ENCODE data around the gene GOLGA3.
"Not testable (repeated sequence)": the region's sequence is repeated elsewhere in the genome, so short reads cannot be mapped to it uniquely, and the experiment has no call there.

Gene GOLGA3

DNA sequence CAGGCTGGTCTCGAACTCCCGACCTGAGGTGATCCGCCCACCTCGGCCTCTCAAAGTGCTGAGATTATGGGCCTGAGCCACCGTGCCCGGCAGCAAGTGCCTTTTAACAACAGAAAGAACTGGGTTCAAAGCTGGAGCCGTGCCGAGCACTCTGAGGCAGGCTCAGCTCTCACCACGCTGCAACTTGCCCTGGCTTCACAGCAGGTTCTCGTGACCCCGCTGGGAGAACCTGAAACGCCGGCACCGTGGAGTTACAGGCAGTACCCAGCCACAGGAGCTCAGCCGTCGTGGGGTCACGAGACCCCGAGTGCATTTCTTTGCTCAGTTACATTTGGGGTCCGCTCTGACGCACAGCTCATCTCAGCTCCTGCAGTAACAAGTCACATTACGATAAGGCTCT, 14.4 kb downstream of the GOLGA3 start:
- Histone ChIP-seq H3K9me3 (ENCODE audit: low read length) (peaks cover 9% of the 10 kb centered on the region), H2AFZ (ENCODE audit: low read depth, low read length) (no peak overlapping the region), H3K4me3 (ENCODE audit: low read length) (no peak overlapping the region), H3K4me1 (ENCODE audit: insufficient read depth, low read length) (no peaks in the 10 kb centered on the region), H3K36me3 (ENCODE audit: insufficient read depth, low read length) (peaks cover 73% of the 10 kb centered on the region), H3K27me3 (ENCODE audit: insufficient read depth, low read length) (no peaks in the 10 kb centered on the region)

DNA sequence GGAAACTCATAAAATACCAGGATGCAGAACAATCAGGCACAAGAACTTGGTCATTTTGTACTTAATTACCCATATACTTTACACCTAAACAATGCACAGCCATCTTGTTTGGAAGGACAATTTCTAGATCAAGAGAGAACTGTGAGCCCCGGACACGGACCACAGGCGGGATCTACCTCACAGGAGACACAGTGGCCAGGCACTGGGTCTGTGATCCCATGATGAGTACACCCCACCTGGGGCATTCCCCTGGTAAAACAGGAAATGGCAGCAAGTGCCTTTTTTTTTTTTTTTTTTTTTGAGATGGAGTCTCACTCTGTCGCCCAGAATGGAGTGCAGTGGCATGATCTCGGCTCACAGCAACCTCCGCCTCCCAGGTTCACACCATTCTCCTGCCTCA, 15.2 kb downstream of the GOLGA3 start:
- H3K27me3 ChIP-seq (ENCODE audit: insufficient read depth, low read length): no peaks in the 10 kb centered on the region
- H3K36me3 ChIP-seq (ENCODE audit: insufficient read depth, low read length): peaks cover 69% of the 10 kb centered on the region
- H3K4me3 ChIP-seq (ENCODE audit: low read length): no peak overlapping the region
- peaks cover 9% of the 10 kb centered on the region for H3K9me3 ChIP-seq (ENCODE audit: low read length)
- no peak overlapping the region for H2AFZ ChIP-seq (ENCODE audit: low read depth, low read length)
- H3K4me1 ChIP-seq (ENCODE audit: insufficient read depth, low read length): no peaks in the 10 kb centered on the region

DNA sequence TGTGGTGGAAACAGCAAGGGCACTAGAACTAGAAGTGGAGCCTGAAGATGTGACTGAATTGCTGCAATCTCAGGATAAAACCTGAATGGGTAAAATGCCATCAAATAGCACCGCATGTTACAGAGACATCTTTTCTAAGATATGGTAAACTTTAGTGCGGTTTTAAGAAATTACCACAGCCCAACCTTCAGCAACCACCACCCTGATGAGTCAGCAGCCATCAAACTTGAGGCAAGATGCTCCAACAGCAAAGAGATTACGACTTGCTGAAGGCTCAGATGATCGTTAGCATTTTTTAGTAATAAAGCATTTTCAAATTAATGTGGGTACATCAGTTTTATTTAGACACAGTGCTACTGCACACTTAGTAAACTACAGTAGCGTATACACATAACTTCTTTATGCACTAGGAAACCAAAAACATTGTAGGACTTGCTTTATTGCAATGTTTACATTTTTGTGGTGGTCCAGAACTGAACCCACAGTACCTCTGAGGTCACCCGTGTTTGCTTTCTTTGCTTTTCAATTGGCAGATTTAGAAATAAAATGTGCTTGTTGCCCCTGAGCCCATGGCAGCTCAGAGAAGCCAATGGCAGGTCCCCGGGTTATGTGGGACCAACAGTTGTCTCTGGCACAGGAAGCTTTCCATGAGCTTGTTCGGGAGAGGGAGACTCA, 15.9 kb downstream of the GOLGA3 start:
- Histone ChIP-seq H3K4me3 (ENCODE audit: low read length) (no peak overlapping the region), H3K27me3 (ENCODE audit: insufficient read depth, low read length) (no peaks in the 10 kb centered on the region), H3K9me3 (ENCODE audit: low read length) (peaks cover 9% of the 10 kb centered on the region), H2AFZ (ENCODE audit: low read depth, low read length) (no peak overlapping the region), H3K36me3 (ENCODE audit: insufficient read depth, low read length) (peaks cover 70% of the 10 kb centered on the region), H3K4me1 (ENCODE audit: insufficient read depth, low read length) (no peaks in the 10 kb centered on the region)

DNA sequence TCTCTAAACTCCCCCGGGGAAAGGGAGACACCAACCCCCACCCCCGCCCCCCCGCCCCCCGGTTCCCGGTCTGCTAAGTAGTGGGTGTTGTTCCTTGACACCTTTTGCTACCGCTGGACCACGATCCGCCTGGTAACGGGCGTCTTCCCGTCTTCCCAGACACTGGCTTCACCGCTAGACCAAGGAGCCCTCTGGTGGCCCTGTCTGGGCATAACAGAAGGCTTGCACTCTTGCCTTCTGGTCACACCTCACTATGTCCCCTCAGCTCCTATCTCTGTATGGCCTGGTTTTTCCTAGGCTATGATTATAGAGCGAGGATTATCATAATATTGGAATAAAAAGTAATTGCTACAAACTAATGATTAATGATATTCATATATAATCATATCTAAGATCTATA, 19.3 kb downstream of the GOLGA3 start:
- H3K36me3 ChIP-seq (ENCODE audit: insufficient read depth, low read length): peaks cover 71% of the 10 kb centered on the region
- H3K4me1 ChIP-seq (ENCODE audit: insufficient read depth, low read length): not testable (repeated sequence)

DNA sequence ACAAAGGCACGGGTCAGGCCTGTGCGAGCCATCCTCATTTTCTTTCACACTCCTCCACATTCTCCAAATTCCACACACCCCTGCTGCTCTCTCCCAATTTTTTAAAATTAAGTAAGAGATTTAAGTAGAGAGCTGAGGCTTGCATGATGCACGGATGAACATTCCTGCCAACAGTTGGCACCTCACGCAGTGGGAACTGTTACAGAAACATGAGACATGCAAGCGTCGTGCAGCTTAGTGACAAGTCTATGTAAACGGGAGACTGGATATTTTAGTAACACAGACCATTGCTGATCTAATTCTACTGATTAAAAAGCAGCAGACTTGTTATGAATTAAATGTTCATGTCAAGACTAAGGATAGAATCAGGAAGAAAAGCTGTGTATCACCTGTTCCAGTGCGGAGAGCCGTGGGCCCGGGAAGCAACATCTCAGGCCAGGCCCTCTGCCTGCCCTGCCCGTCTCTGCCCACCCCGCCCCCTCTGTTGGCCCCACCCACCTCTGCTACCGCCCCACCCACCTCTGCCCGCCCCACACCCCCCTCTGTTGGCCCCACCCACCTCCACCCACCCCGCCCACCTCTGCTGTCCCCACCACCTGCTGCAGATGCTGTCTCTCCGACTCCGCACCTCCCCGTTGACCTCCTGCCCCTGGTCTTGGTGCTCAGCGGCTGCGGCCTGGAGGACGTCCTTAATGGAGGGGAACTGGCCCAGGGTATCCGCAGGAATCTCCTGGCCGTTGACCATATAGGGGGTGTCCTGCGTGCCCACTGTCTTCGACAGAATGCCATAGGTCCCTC, 21.2 kb downstream of the GOLGA3 start:
- H3K4me1 ChIP-seq (ENCODE audit: insufficient read depth, low read length): no peaks in the 10 kb centered on the region
- H3K36me3 ChIP-seq (ENCODE audit: insufficient read depth, low read length): peaks cover 72% of the 10 kb centered on the region
- H2AFZ ChIP-seq (ENCODE audit: low read depth, low read length): no peak overlapping the region

More for the DNA sequence above, 19.3 kb downstream of the GOLGA3 start:
- H2AFZ ChIP-seq (ENCODE audit: low read depth, low read length); H3K9me3 ChIP-seq (ENCODE audit: low read length); H3K27me3 ChIP-seq (ENCODE audit: insufficient read depth, low read length); H3K4me3 ChIP-seq (ENCODE audit: low read length): not testable (repeated sequence)

DNA sequence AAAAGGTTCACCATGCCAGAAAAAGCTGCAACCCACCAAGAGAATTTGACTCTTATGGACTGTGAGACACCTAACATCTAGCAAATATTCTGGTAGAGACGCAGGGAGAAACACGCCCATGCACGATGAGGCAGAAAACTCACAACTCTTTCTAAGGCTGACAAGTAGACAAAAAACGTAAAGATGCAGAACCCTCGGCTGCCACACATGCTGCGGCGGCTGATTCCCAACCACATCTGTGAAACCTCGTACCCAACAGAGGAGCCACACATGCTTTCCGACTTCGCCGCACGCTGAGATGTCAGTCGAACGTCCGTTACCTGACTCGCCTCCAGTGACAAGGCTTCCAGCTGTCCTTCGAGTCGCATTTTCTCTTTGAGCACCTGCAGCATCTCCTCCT, 21.8 kb downstream of the GOLGA3 start:
- H2AFZ ChIP-seq (ENCODE audit: low read depth, low read length): no peak overlapping the region
- H3K4me3 ChIP-seq (ENCODE audit: low read length): no peak overlapping the region
- no peaks in the 10 kb centered on the region for H3K27me3 ChIP-seq (ENCODE audit: insufficient read depth, low read length)
- H3K4me1 ChIP-seq (ENCODE audit: insufficient read depth, low read length): no peaks in the 10 kb centered on the region
- no peaks in the 10 kb centered on the region for H3K9me3 ChIP-seq (ENCODE audit: low read length)
- H3K36me3 ChIP-seq (ENCODE audit: insufficient read depth, low read length): peaks cover 69% of the 10 kb centered on the region

More for the DNA sequence above, 21.2 kb downstream of the GOLGA3 start:
- H3K4me3 ChIP-seq (ENCODE audit: low read length): no peak overlapping the region
- peaks cover 1% of the 10 kb centered on the region for H3K9me3 ChIP-seq (ENCODE audit: low read length)
- H3K27me3 ChIP-seq (ENCODE audit: insufficient read depth, low read length): no peaks in the 10 kb centered on the region

DNA sequence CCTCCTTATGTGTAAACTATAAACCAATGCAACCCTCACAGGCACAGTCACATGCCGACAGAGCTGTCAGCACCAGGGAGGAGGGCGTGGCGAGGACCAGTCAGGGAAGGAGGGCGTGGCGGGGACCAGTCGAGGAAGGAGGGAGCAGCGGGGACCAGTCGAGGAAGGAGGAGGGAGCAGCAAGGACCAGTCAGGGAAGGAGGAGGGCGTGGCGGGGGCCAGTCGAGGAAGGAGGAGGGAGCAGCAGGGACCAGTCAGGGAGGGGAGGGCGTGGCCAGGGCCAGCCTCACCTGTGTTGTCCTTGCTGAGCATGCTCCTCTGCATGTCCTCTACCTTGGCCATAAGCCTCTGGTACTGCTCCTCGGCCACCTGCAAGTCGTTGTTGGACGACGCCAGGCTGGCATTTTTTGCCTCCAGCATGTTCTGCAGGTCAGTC, 24.2 kb downstream of the GOLGA3 start:
- no peaks in the 10 kb centered on the region for H3K4me1 ChIP-seq (ENCODE audit: insufficient read depth, low read length)
- H3K36me3 ChIP-seq (ENCODE audit: insufficient read depth, low read length): peaks cover 73% of the 10 kb centered on the region
- no peak overlapping the region for H2AFZ ChIP-seq (ENCODE audit: low read depth, low read length)
- no peaks in the 10 kb centered on the region for H3K27me3 ChIP-seq (ENCODE audit: insufficient read depth, low read length)
- H3K9me3 ChIP-seq (ENCODE audit: low read length): no peaks in the 10 kb centered on the region
- H3K4me3 ChIP-seq (ENCODE audit: low read length): no peak overlapping the region

DNA sequence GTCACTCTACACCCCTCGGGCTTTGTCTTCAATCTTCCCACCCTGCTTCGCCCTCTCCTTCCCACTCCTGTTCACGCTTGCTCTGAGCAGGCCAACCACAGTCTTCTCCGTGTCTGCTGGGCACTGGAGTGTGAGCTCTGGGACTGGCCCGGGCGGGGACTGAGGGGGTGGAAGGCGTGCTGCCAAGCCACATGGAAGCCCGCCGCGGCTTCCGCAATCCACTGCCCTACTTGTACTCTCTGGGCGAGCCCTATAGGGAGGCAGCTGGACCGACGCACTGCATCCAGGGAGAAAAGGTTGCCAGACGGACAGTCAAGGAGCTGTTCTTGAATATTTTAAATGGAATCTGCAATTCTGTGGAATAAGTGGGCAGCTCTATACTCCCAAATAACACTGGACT, 24.8 kb downstream of the GOLGA3 start:
- Histone ChIP-seq H3K27me3 (ENCODE audit: insufficient read depth, low read length) (no peaks in the 10 kb centered on the region), H3K36me3 (ENCODE audit: insufficient read depth, low read length) (peaks cover 79% of the 10 kb centered on the region), H2AFZ (ENCODE audit: low read depth, low read length) (no peak overlapping the region), H3K4me1 (ENCODE audit: insufficient read depth, low read length) (no peaks in the 10 kb centered on the region), H3K9me3 (ENCODE audit: low read length) (no peaks in the 10 kb centered on the region), H3K4me3 (ENCODE audit: low read length) (no peak overlapping the region)

DNA sequence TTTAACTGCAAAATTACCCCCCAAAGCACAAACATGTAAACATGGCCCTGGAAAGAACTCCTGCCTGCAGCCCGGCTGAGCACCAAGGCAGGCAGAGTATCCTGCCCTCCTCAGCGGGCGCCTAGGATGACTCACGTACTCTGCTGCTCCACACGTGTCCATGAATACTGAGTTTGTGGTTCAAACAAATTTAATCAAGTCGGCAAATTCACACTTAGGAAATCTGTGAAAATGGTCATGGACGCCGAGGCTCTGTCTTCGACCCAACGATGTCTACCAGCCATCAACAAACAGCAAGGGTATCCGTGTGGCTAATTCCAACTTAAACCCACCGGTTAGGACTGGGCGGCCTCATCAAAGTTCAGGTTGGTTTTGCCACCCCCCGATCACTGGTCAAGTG, 25.5 kb downstream of the GOLGA3 start:
- Histone ChIP-seq H2AFZ (ENCODE audit: low read depth, low read length) (no peak overlapping the region), H3K4me3 (ENCODE audit: low read length) (no peak overlapping the region), H3K9me3 (ENCODE audit: low read length) (no peaks in the 10 kb centered on the region), H3K36me3 (ENCODE audit: insufficient read depth, low read length) (peaks cover 80% of the 10 kb centered on the region), H3K4me1 (ENCODE audit: insufficient read depth, low read length) (no peaks in the 10 kb centered on the region), H3K27me3 (ENCODE audit: insufficient read depth, low read length) (no peaks in the 10 kb centered on the region)

DNA sequence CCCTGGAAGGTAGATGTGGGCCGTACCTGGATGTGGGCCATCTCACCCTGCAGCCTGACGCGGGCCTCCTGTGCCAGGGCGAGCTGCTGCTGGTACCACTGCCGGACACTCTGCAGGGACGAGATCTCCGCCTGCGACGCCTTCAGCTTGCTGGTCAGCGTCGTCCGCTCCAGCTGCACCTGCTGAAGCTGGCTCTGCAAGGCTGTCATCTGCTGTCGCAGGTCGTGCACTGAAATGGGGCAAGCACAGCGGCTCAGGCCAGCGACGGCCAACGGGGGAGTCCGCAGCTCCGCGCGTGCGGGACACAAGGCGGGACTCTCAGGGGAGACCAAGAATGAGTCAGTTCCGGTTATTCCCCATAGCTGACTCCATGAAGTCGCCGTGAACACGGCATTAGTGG, 26.9 kb downstream of the GOLGA3 start:
- Histone ChIP-seq H3K27me3 (ENCODE audit: insufficient read depth, low read length) (no peaks in the 10 kb centered on the region), H3K4me3 (ENCODE audit: low read length) (no peak overlapping the region), H2AFZ (ENCODE audit: low read depth, low read length) (no peak overlapping the region), H3K4me1 (ENCODE audit: insufficient read depth, low read length) (no peaks in the 10 kb centered on the region), H3K9me3 (ENCODE audit: low read length) (no peaks in the 10 kb centered on the region), H3K36me3 (ENCODE audit: insufficient read depth, low read length) (peaks cover 80% of the 10 kb centered on the region)

DNA sequence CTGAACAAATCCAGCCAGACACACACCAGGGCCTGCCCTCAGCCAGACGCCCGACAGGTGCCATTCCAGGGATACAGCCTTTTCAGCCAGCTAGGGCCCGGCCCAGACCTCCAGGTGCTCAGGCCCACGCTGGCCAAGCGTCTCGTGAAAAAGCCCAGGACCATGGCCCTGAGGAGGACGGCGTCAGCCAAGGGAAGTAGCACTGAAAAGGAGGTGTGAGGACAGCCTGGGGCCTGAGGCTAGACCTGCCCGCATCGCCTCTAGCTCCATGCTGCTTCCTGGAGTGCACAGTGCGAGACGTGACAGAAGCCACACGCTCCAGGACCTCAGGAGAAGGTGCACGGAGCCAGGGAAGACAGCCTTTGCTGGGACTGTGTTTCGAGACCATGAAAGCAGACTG, 29.8 kb downstream of the GOLGA3 start:
- H3K4me3 ChIP-seq (ENCODE audit: low read length): no peak overlapping the region
- H2AFZ ChIP-seq (ENCODE audit: low read depth, low read length): no peak overlapping the region
- H3K4me1 ChIP-seq (ENCODE audit: insufficient read depth, low read length): no peaks in the 10 kb centered on the region
- H3K9me3 ChIP-seq (ENCODE audit: low read length): peaks cover 5% of the 10 kb centered on the region
- no peaks in the 10 kb centered on the region for H3K27me3 ChIP-seq (ENCODE audit: insufficient read depth, low read length)
- H3K36me3 ChIP-seq (ENCODE audit: insufficient read depth, low read length): peaks cover 83% of the 10 kb centered on the region

DNA sequence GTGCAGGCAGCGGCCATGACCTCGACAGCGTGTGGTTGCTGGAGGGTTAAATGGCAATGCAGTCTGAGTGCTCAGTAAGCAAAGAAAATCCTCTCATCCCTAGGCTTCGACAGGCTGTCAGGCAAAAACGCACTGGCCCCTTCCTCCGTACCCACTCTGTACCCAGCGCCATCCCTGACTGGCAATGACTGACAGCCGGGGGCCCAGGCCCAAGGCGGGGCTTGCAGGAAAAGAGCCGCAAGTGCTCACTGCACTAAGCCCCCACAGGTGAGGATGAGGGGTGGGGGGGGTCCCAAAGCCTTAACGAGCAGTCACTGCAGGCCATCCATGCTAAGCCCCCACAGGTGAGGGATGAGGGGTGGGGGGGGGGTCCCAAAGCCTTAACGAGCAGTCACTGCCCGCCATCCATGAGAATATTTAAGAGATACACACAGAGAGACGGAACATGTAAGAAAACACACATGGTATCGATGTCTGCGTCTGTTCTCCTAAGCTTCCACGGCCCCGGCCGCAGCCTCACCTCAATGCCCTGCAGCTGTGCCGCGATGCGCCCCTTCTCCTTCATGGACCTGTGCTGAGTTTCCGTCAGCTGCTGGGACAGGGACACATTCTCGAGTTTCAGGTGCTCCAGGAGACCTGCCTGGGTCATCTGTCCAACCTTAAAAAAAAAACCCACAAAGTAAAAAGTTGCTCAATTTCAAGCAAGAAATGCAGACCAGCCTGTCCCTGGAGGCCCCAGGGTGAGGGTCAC, 30.7 kb downstream of the GOLGA3 start:
- Histone ChIP-seq H2AFZ (ENCODE audit: low read depth, low read length) (no peak overlapping the region), H3K36me3 (ENCODE audit: insufficient read depth, low read length) (peaks cover 77% of the 10 kb centered on the region), H3K4me1 (ENCODE audit: insufficient read depth, low read length) (no peaks in the 10 kb centered on the region)

DNA sequence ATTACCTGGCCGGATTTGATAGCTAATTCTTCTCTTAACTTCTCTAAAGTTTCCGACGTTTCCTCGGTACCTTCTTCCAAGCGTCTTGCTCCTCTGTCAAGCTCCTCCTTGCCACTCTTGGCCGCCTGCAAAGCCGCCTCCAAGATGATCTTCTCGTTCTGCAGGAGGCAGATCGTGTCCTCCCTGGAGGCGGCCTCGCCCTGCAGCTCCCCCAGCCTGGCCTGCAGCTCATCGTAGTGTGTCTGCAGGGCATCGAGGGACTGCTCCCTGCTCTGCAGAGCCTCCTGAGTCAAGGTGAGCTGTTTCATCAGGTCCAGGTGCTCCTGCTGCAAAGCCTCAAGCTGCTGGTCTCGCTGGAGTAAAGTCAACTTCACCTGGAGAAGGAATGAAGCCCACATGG, 32.8 kb downstream of the GOLGA3 start:
- Histone ChIP-seq H2AFZ (ENCODE audit: low read depth, low read length) (no peak overlapping the region), H3K4me3 (ENCODE audit: low read length) (no peak overlapping the region), H3K36me3 (ENCODE audit: insufficient read depth, low read length) (peaks cover 74% of the 10 kb centered on the region), H3K4me1 (ENCODE audit: insufficient read depth, low read length) (no peaks in the 10 kb centered on the region), H3K9me3 (ENCODE audit: low read length) (peaks cover 14% of the 10 kb centered on the region), H3K27me3 (ENCODE audit: insufficient read depth, low read length) (no peaks in the 10 kb centered on the region)

More for the DNA sequence above, 30.7 kb downstream of the GOLGA3 start:
- H3K4me3 ChIP-seq (ENCODE audit: low read length): no peak overlapping the region
- H3K27me3 ChIP-seq (ENCODE audit: insufficient read depth, low read length): no peaks in the 10 kb centered on the region
- H3K9me3 ChIP-seq (ENCODE audit: low read length): peaks cover 8% of the 10 kb centered on the region
